ENCODE data around the gene ABCC4. TPM values are rescaled to one million over a fixed set of nuclear protein-coding genes. Genes with fewer than 3 reads are reported as not detected.

The ABCC4 gene
- total and polyA plus RNA-seq, 2 donors from 2014 or later = 11.3 to 52.4 TPM

- no peak overlapping the region for H3K27ac ChIP-seq (ENCODE audit: low read depth in 2 of 2, low read length in 2 of 2)
- no peaks in the 10 kb centered on the region for H3K4me1 ChIP-seq (ENCODE audit: control insufficient read depth in 2 of 3, insufficient read depth in 2 of 3, low read depth in 1 of 3, low read length in 3 of 3)
- H3K27me3 ChIP-seq (ENCODE audit: control insufficient read depth, insufficient read depth, low read length) = no peaks in the 10 kb centered on the region
- FAIRE-seq (no peak), DNase-seq (no peak)
- no peak for TF ChIP-seq CTCF (IDR thresholded peaks at IDR 0.05; ENCODE audit: borderline replicate concordance, extremely low read depth, insufficient read depth)
- H3K36me3 ChIP-seq (ENCODE audit: control insufficient read depth in 2 of 3, insufficient read depth in 3 of 3, low read length in 3 of 3) = no peaks in the 10 kb centered on the region
- H3K9me3 ChIP-seq (ENCODE audit: control insufficient read depth in 2 of 3, insufficient read depth in 1 of 3, low read length in 3 of 3) = no peaks in the 10 kb centered on the region
- H3K9ac ChIP-seq (ENCODE audit: low read length in 3 of 3) = no peak overlapping the region
- no peak overlapping the region for H3K4me3 ChIP-seq (ENCODE audit: low read length in 3 of 3)
- intact Hi-C loops (cut with DNase I) = no loop called here
Observed at GRCh38 chr13:95056266-95056665, 245.0 kb downstream of the ABCC4 start.

- Histone ChIP-seq H3K27ac (ENCODE audit: low read depth in 2 of 2, low read length in 2 of 2) (no peak overlapping the region), H3K9me3 (ENCODE audit: control insufficient read depth in 2 of 3, insufficient read depth in 1 of 3, low read length in 3 of 3) (no peaks in the 10 kb centered on the region), H3K9ac (ENCODE audit: low read length in 3 of 3) (no peak overlapping the region), H3K4me3 (ENCODE audit: low read length in 3 of 3) (no peak overlapping the region), H3K4me1 (ENCODE audit: control insufficient read depth in 2 of 3, insufficient read depth in 2 of 3, low read depth in 1 of 3, low read length in 3 of 3) (no peaks in the 10 kb centered on the region), H3K27me3 (ENCODE audit: control insufficient read depth, insufficient read depth, low read length) (no peaks in the 10 kb centered on the region), H3K36me3 (ENCODE audit: control insufficient read depth in 2 of 3, insufficient read depth in 3 of 3, low read length in 3 of 3) (no peaks in the 10 kb centered on the region)
- no peak for TF ChIP-seq CTCF (IDR thresholded peaks at IDR 0.05; ENCODE audit: borderline replicate concordance, extremely low read depth, insufficient read depth)
- DNase-seq (no peak), FAIRE-seq (no peak)
- intact Hi-C loops (cut with DNase I) = no loop called here
Observed at GRCh38 chr13:95050800-95051615, 250.2 kb downstream of the ABCC4 start.

GRCh38 chr13:95049772-95050171, 251.5 kb downstream of the ABCC4 start:
- TF ChIP-seq CTCF (IDR thresholded peaks at IDR 0.05; ENCODE audit: borderline replicate concordance, extremely low read depth, insufficient read depth) = no peak
- FAIRE-seq (no peak), DNase-seq (no peak)
- Histone ChIP-seq H3K9ac (ENCODE audit: low read length in 3 of 3) (no peak overlapping the region), H3K4me3 (ENCODE audit: low read length in 3 of 3) (no peak overlapping the region), H3K4me1 (ENCODE audit: control insufficient read depth in 2 of 3, insufficient read depth in 2 of 3, low read depth in 1 of 3, low read length in 3 of 3) (no peaks in the 10 kb centered on the region), H3K9me3 (ENCODE audit: control insufficient read depth in 2 of 3, insufficient read depth in 1 of 3, low read length in 3 of 3) (no peaks in the 10 kb centered on the region), H3K36me3 (ENCODE audit: control insufficient read depth in 2 of 3, insufficient read depth in 3 of 3, low read length in 3 of 3) (no peaks in the 10 kb centered on the region), H3K27me3 (ENCODE audit: control insufficient read depth, insufficient read depth, low read length) (no peaks in the 10 kb centered on the region), H3K27ac (ENCODE audit: low read depth in 2 of 2, low read length in 2 of 2) (no peak overlapping the region)
- intact Hi-C loops (cut with DNase I) = no loop called here

All from kidney (tissue), 14 donors.